DMS 273 treated with DMSO at 0.1 percent for 48 hours (cell line): ENCODE measurements around the gene XRCC5.
"Not testable (repeated sequence)": the region's sequence is repeated elsewhere in the genome, so short reads cannot be mapped to it uniquely, and the experiment has no call there.

Experiments
- DNase-seq: peaks from one replicate; lab custom pipeline; 2025; lab: John Stamatoyannopoulos, UW

The XRCC5 gene

GRCh38 chr2:216108967-216109921 is at the start of gene XRCC5:
Gene XRCC5 (plus strand): TSS chr2:216109348. CDS start chr2:216109437, 89 bp downstream.
- peak; percentile 87 for DNase-seq

- no peak for DNase-seq
These were observed 45.0 kb upstream of the XRCC5 start for GRCh38 chr2:216064014-216064630.

DNA sequence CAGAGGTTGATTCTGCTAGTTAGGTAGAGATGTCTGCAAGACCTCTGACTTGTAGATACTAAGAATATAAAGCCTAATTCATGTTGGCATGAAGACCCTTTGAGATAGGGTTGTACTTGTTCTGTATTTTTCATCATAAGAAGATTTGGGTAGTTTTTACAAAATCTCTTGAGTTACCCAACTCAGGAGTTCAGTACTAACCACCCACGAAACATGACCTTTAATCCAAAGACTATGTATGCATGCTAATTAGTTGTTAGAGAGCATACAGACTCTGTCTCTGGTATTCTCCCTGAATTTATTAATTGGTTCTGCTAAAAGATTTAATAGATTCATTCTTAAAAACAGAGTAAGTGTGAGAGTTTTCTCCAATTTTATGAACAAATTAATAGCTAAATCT is 44.5 kb upstream of the XRCC5 start:
- no peak for DNase-seq

GRCh38 chr2:216066230-216066629 is 42.9 kb upstream of the XRCC5 start:
- DNase-seq: no peak

- DNase-seq: no peak
These were observed 40.1 kb upstream of the XRCC5 start for GRCh38 chr2:216069028-216069427.

- DNase-seq: no peak
These were observed 39.0 kb upstream of the XRCC5 start for GRCh38 chr2:216070195-216070594.

DNA sequence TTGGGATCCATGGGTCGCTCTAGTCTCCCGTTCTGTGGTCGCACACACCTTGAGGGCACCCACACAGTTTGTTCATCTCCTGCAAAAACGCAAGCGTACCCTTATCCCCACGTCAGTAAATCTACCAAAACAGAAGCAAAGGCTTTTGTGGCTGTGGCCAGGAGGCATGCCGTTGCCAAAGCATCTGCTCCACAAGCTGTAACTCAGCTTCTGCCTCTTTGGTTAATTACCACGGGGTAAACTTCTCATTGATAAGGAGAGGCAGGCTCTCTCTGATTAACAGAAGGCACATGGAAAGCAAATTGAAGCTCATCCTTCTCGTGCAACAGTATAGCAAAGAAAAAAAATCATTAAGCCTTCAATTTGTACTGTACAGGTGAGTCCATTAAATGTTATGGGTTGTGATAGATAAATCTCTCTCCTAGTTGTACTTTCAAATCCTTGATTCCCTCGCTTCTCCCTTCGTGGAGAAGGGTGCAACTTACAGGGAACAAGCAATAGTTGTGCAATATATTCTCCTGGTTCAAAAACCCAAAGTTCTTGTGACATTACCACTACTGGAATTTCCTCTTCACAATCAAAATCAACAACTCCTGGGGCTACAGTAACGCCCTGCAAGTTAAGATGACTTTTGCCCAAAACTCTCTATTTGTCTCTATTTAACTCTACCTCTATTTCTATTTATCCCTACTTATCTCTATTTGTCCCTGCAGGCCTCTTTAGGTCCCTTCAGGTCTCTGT is 37.9 kb upstream of the XRCC5 start:
- no peak for DNase-seq

- DNase-seq: no peak
These were observed 36.7 kb upstream of the XRCC5 start for GRCh38 chr2:216072473-216072872.

GRCh38 chr2:216073773-216074172 is 35.4 kb upstream of the XRCC5 start:
- DNase-seq: no peak

- no peak for DNase-seq
These were observed 34.8 kb upstream of the XRCC5 start for GRCh38 chr2:216074380-216074779.

- no peak for DNase-seq
These were observed 34.4 kb upstream of the XRCC5 start for GRCh38 chr2:216074794-216075193.

GRCh38 chr2:216075510-216076485 is 33.4 kb upstream of the XRCC5 start:
- no peak for DNase-seq

DNA sequence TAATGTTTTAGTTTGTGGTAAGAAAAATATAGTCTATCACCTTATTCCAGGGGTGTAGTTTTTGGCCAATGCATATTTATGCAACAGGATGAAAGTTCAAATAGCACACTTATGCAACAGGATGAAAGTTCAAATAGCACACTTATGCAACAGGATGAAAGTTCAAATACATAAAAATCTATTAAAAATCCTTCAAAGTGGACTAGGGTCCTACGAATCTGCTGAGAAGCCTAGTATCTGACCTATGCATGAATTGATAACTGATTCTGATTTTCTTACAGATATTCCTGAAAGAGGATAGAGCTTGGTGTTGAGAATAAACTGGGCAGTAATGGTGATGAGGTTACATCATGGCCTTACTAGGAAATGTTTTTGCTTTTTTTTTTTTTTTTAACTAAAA is 30.4 kb upstream of the XRCC5 start:
- no peak for DNase-seq

GRCh38 chr2:216080048-216080447 is 29.1 kb upstream of the XRCC5 start:
- DNase-seq: not testable (repeated sequence)

DNA sequence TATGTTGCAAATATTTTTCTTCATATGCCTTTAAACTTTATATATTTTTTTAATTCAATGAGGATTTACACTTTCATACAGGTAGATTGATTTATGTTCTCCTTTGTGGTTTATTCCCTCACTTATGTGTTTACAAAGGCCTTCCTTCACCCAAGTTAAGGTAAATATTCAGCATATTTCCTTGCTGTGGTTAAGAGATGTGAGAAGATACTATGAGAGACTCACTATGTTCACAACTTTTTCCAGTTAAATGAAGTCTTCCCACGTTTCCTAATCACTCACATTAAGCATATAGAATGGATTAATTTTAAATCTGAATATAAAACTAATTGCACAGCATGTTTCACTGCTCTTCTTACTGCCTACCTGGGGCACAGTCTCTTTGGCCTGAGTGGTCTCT is 28.1 kb upstream of the XRCC5 start:
- DNase-seq: no peak

GRCh38 chr2:216081487-216082116 is 27.5 kb upstream of the XRCC5 start, which contains the start of the genes PECR and TMEM169:
Gene PECR (minus strand): TSS chr2:216081809. CDS start chr2:216081741, 68 bp downstream.
Gene TMEM169 (plus strand): TSS chr2:216081919. CDS start chr2:216095964, 14,045 bp downstream.
- DNase-seq: peak; percentile 29

DNA sequence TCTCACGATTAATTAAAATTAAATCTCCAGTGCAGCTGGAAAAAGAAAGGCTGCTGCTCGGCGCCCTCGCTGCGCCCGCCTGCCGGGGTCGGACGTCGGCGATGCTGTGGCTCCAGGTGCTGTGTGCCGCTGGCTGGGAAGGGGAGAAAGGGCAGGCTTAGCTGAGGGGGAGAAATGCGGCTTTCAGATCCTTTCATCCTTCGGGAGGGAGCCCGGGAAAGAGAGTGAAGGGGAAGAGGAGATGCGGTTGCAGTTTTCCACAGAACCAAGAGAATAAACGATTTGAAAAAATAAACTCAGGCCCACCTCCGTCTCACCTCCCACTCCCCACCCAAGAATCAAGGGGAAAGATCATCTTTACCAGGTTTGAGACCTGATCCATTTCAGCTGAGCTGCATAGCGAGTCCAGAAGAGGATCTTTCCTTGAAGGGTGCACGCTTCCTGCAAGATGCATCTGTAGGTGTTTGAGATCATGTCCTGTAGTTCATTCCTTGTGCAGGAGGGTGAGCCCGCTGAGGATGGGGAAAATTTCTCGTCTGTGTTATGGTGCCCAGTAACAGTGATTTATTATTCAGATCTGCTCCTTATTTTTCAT is 26.9 kb upstream of the XRCC5 start:
- peak; percentile 19 for DNase-seq

DNA sequence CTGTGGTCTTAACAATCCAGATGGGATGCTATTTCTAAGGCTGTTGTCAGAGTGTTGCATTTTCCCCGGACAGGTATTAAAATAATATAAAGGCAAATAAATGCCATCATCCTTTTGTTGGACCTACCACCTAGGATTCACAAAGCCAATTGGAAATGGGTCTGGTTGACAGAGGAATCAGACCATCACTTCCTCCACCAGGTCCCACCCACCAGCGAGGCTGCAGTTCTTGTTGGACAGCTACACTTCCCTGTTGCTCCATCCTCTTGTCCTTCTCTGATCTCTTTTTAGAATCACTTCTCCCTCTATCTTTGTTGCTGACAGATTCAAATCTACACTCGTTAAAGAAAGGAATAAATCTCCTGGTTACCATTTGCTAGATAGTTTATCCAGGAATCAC is 26.3 kb upstream of the XRCC5 start:
- DNase-seq: no peak

GRCh38 chr2:216083464-216084281 is 25.5 kb upstream of the XRCC5 start:
- DNase-seq: peak; percentile 59
